Heart right ventricle (tissue), 16 donors: Measurements from ENCODE around the gene VPS41. TPM values are rescaled to one million over a fixed set of nuclear protein-coding genes. Genes with fewer than 3 reads are reported as not detected.

Experiments
- ATAC-seq, 8 donors: fragments of 200-7000 bp; cut with Tn5 transposase; one replicate each; pipeline ENCODE4 v1.9.1; 2020; ENCODE audit warnings: mild to moderate bottlenecking in 8 of 8, moderate library complexity in 8 of 8, moderate number of reproducible peaks in 1 of 8
- DNase-seq, 2 donors: peaks; one replicate each; pipeline ENCODE4 v3.0.0-alpha.2; 2020
- H3K27ac ChIP-seq, 10 donors: fragments of 200-600 bp; sonication (generic) in 2 of 10; one replicate each; pipeline versions ENCODE4 v1.5.0 to v1.8.0; 2020 to 2022; ENCODE audit warnings: mild to moderate bottlenecking in 3 of 10
- H3K27me3 ChIP-seq, 7 donors: fragments of 200-600 bp; one replicate each; pipeline ENCODE4 v1.8.0; 2021 to 2022; ENCODE audit warnings: mild to moderate bottlenecking in 2 of 7
- H3K36me3 ChIP-seq, 9 donors: fragments of 200-600 bp; sonication (generic) in 1 of 9; one replicate each; pipeline versions ENCODE4 v1.5.0 to v1.8.0; 2020 to 2022; ENCODE audit warnings: mild to moderate bottlenecking in 2 of 9
- H3K4me1 ChIP-seq, 9 donors: fragments of 200-600 bp; sonication (generic) in 1 of 9; one replicate each; pipeline versions ENCODE4 v1.5.0 to v1.8.0; 2020 to 2022; ENCODE audit warnings: mild to moderate bottlenecking in 4 of 9
- H3K4me3 ChIP-seq, 10 donors: fragments of 200-600 bp; sonication (generic) in 2 of 10; one replicate each; pipeline versions ENCODE4 v1.5.0 to v1.8.0; 2020 to 2022; ENCODE audit warnings: mild to moderate bottlenecking in 7 of 10, moderate library complexity in 2 of 10
- H3K9me3 ChIP-seq, 11 donors: fragments of 200-600 bp in 10 of 11; sonication (generic) in 2 of 11; one replicate each; pipeline versions ENCODE4 v1.5.0 to v1.8.0; 2013 to 2022; ENCODE audit warnings: mild to moderate bottlenecking in 2 of 11, control low read depth in 1 of 11, moderate library complexity in 1 of 11
- WGBS, 2 donors: extraction: QIAGEN DNeasy Blood & Tissue Kit; methylation state at CpG; one replicate each; pipeline ENCODE4 v1.1.7; 2013; ENCODE audit warnings: inconsistent platforms in 1 of 2; 5-methylcytosine and 5-hydroxymethylcytosine counted together
- intact Hi-C, 10 donors: fragments of 100-400 bp; cut with DNase I; formaldehyde crosslinking; loops; one replicate each; pipeline versions ENCODE4 v1.11.1 to v1.14.2; 2022
- polyA plus RNA-seq, 2 donors: library from polyadenylated mRNA; stranded (reverse); fragments of 200-250 nt; gene quantifications; one replicate each; pipeline ENCODE4 v1.2.3, GENCODE V29; 2013
- total RNA-seq, 10 donors: library from RNA; stranded (reverse); fragmentation: NEBNext Ultra II Directional in 3 of 10; extraction: Animal tissue kit (Norgen Biotek cat#: 25700) in 3 of 10; gene quantifications; one replicate each; pipeline versions ENCODE4 v1.2.1 to v1.2.4, GENCODE V29; 2021 to 2023
- TF ChIP-seq, protein P1 (sequence below), 9 donors: fragments of 200-600 bp; sonication (generic) in 2 of 9; IDR thresholded peaks; one replicate each; pipeline versions ENCODE4 v1.5.0 to v1.8.0; 2021 to 2022; ENCODE audit warnings: antibody characterized with exemption in 9 of 9, mild to moderate bottlenecking in 5 of 9, moderate library complexity in 1 of 9
- donor health status: Arrhythmogenic right ventricular cardiomyopathy.
- donor health status: ischemic (EF 13 %, LVEDD 7.1; RV severe dilation, severe dysfunction).
- donor health status: healthy with polysubstance abuse.
- donor health status: DM: no; HTN: yes; CAD: no.
- donor health status: DM: no; HTN: no; CAD: no.
- donor health status: ischemic (EF 25% LVEDD 6.9; RV normal size, moderate dysfunction).
- donor health status: ischemic (EF 25% LVEDD 5.7; RV mildly dilated, moderate dysfunction).
- donor health status: healthy.
- donor health status: DM: yes; HTN: yes; CAD: no.
- donor health status: Ischemic cardiomyopathy.
- donor health status: ischemic (EF 35%, LVEDD 5.7; RV mildly dilated, moderate dysfunction).
- donor health status: nonischemic (EF 11% LVEDD 7.7; RV severe dilation, severe dysfunction).
- donor health status: DM: yes; HTN: yes; CAD: no.
- donor health status: PGD.
- donor health status: ischemic (EF 29% LVEDD 5.4; RV normal size, mild dysfunction).
- donor health status: nonischemic (EF 23%, LVEDD 6.1; RV moderate dilation, normal function).

The VPS41 gene
- total and polyA plus RNA-seq, 12 donors, result 7.1 to 60.7 (median 48.0) TPM

DNA sequence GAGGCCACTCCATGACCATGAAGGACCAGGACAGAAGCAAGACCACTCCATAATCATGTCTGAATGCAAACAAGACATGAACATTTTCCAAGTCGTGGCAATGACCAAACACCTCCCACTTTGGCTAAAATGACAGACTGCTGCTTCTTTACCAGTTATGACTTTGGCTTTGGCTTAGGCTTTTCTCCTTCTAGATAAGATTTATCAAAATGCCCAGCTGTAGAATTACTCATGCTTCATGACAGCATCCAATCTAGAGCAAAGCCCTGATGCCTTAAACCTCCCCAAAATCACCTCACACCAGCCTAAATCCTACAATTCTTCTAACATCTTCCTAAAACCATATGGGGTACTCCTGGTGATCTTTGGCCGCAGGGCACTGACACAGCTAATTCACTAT, 102.1 kb downstream of the VPS41 start:
- no peak for ATAC-seq
- WGBS, 2 donors, result 83 to 94% methylated on average over 2 of the region's 2 CpGs
- intact Hi-C loops, result loop anchor here in 2 of 10 donors (5.0 to 10.0 kb wide), 2 partner anchors 98 to 100 kb away; partner anchors contain the start of gene VPS41 (in 2 of the 2)

DNA sequence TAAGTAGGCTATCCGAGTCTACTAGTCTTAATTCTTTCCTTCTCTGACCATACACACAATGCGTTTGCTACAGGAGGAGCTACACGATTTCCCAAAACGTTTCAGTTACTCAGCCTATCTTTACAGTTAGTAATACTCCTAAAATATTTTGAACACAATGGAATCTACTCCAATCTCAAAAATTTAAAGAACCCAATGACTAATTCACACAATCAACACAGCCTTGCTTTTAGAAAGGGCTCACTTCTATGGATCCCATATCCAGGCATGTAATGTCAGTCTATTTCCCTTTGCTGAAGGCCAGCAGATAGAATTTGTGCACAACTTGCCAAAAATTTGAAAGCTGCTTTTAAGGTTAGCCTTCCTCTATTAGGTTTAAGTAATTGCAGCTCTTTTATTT, 107.2 kb downstream of the VPS41 start:
- Histone ChIP-seq H3K27ac (no peak overlapping the region), H3K4me3 (no peak overlapping the region), H3K4me1 (no peaks in the 10 kb centered on the region), H3K9me3 (no peaks in the 10 kb centered on the region), H3K36me3 (peaks cover 0 to 17% (median 0%) of the 10 kb centered on the region in 9 donors), H3K27me3 (no peaks in the 10 kb centered on the region)
- intact Hi-C loops, result loop anchor here in 1 of 10 donors (10.0 kb wide), 1 partner anchor 103 kb away; the partner anchor contains the start of gene VPS41
- WGBS, 2 donors, result 64 to 65% methylated on average over 4 of the region's 4 CpGs
- TF ChIP-seq, protein P1, sequence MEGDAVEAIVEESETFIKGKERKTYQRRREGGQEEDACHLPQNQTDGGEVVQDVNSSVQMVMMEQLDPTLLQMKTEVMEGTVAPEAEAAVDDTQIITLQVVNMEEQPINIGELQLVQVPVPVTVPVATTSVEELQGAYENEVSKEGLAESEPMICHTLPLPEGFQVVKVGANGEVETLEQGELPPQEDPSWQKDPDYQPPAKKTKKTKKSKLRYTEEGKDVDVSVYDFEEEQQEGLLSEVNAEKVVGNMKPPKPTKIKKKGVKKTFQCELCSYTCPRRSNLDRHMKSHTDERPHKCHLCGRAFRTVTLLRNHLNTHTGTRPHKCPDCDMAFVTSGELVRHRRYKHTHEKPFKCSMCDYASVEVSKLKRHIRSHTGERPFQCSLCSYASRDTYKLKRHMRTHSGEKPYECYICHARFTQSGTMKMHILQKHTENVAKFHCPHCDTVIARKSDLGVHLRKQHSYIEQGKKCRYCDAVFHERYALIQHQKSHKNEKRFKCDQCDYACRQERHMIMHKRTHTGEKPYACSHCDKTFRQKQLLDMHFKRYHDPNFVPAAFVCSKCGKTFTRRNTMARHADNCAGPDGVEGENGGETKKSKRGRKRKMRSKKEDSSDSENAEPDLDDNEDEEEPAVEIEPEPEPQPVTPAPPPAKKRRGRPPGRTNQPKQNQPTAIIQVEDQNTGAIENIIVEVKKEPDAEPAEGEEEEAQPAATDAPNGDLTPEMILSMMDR (IDR thresholded peaks at IDR 0.05), result no peak
- DNase-seq (no peak), ATAC-seq (no peak)

More for the DNA sequence above, 102.1 kb downstream of the VPS41 start:
- DNase-seq, result no peak
- Histone ChIP-seq H3K9me3 (no peaks in the 10 kb centered on the region), H3K4me1 (no peaks in the 10 kb centered on the region), H3K27me3 (no peaks in the 10 kb centered on the region), H3K27ac (no peak overlapping the region), H3K36me3 (peaks cover 0 to 12% (median 0%) of the 10 kb centered on the region in 9 donors), H3K4me3 (no peak overlapping the region)
- TF ChIP-seq, protein P1 (IDR thresholded peaks at IDR 0.05), result no peak

DNA sequence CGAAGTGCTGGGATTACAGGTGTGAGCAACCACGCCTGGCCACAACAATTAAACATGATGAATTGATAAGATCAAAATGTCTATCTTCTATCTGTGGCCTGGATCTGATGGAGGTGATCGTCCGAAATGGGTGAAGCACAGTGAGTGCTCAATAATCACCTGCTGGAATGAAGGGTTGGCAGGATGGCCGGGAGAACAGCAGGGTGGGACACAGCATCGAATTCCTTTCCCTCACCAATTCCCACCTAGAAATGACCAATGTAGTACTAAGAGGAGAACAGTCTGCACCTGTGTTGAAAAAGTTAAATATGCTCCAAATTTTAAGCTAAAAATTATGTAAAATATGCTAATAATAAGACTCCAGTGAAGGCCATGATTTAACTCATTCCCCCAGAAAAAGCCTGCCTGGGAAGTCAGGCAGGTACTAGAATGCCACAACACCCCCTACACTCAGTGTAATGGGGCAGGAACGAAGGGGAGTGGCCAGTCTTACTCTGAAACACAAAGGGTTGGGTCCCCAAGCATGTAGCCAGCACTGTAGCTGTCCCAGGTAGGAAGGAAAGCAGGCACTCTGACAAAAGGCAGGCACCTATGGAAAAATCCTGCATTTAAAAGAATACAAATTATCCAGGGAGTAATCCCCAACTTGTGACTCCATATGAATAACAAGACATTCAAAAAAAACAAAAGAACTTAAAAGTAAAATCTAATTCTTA, 110.3 kb downstream of the VPS41 start:
- Histone ChIP-seq H3K9me3 (no peaks in the 10 kb centered on the region), H3K27me3 (no peaks in the 10 kb centered on the region), H3K4me3 (no peak overlapping the region), H3K27ac (no peak overlapping the region), H3K36me3 (peaks cover 0 to 32% (median 0%) of the 10 kb centered on the region in 9 donors), H3K4me1 (no peaks in the 10 kb centered on the region)
- 95% methylated on average over 7 of the region's 7 CpGs for WGBS, 2 donors
- TF ChIP-seq, protein P1 (IDR thresholded peaks at IDR 0.05), result no peak
- DNase-seq (no peak), ATAC-seq (no peak)
- intact Hi-C loops, result loop anchor here in 9 of 10 donors (2.0 to 10.0 kb wide), 7 partner anchors 136 to 719 kb away; no protein-coding TSS in a partner anchor

DNA sequence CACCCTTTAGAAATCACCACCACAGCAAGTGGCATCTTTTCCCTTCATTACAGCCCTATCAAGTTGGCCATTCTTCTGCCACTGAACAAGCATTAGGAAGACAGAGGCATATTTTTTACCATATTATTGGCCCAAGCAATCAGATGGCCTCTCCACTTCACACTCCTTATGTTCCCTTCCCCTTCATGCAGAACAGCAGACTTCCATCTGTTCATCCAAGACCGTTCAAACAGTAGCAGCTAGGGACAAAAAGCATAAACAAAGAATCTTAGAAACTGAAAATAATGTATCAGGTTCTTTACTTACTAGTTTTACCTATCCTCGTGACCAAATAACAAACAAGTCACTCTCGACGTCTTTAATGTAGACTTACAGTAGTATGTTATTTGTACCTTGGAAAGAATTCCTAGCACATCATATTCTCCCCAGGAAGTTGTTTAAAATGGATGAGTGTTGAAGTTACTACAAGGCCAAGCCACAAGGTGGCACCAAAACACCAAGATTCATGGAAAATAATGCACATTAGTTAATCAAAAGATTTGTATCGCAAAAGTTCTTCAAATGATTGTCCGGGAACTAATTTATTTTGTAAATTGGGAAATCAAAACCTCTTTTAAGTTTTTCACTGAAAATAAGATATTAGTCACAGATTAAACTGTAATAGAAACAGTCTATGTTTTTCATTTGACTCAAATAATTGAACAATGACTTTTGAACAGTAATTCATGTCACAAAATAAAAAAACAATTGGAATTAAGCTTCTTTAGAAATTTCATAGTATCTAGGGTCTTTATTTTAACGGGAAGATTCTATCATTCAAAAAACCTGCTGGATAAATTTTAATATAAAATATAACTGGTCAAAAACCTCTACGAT, 112.1 kb downstream of the VPS41 start:
- no peak for ATAC-seq
- H3K4me1 ChIP-seq, result no peaks in the 10 kb centered on the region
- H3K27ac ChIP-seq, result no peak overlapping the region
- intact Hi-C loops, result loop anchor here in 9 of 10 donors (1.0 to 10.0 kb wide), 10 partner anchors 138 to 724 kb away; no protein-coding TSS in a partner anchor
- DNase-seq, result peak in 1 of 2 donors; percentile 45
- H3K27me3 ChIP-seq, result no peaks in the 10 kb centered on the region
- H3K4me3 ChIP-seq, result no peak overlapping the region
- TF ChIP-seq, protein P1 (IDR thresholded peaks at IDR 0.05), result peak; percentile 67 to 87 (median 76)
- 30 to 35% methylated on average over 8 of the region's 8 CpGs for WGBS, 2 donors
- H3K36me3 ChIP-seq, result peaks cover 0 to 42% (median 0%) of the 10 kb centered on the region in 9 donors
- no peaks in the 10 kb centered on the region for H3K9me3 ChIP-seq
